HS-5 (cell line): ENCODE data around the gene MAST4.
A peak's percentile ranks its signal among the peaks of the same experiment; 100 is the strongest.

Experiments
- DNase-seq: peaks from one replicate; pipeline ENCODE4 v3.0.0-alpha.2; 2012; ENCODE audit warnings: low read depth

The MAST4 gene

DNA sequence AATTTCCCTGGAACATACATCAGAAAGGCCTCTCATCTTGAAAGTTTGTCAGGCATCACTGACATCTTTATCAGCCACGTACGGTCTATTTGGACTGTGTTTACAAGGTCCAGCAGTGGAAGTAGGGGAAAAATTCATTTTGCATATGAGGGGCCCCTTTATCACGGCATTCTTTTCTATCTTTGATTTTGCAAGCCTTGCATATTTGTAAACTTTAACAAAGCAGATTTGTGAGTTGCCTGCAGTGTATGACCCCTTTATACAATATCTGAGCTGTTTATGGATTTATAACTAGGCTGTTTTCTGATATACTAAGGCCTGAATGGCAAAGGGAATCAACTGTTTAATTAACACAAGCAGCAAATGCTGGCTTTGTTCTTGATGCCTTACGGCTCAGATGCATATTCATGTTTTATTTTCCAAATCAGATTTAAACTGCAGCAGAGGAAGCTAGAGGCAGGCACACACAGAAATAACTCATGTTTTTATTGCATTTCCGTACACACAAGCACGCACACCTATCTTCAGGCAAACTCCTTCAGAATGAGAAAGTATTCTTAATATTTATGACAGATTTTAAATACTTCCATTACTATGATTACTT is 539.3 kb downstream of the MAST4 start:
- DNase-seq = no peak

DNA sequence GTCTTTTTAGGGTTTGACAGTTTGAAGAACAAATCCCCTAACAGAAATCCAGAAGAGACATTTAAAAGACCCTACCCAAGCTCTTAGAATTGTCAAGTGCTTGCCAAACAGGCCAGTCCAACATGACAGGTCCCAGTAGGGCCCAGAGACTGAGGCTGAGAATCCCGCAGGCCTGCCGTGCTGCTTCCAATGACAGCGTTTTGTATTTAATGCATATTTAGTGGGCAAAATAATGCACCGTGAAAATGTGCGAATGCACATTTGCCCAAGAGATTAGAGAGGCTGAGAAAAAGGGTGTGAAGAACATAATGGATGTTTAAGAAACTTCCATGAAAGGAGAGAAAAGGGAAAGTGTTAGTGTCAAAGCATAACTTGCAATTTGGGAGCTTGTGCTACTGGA is 542.8 kb downstream of the MAST4 start:
- no peak for DNase-seq

DNA sequence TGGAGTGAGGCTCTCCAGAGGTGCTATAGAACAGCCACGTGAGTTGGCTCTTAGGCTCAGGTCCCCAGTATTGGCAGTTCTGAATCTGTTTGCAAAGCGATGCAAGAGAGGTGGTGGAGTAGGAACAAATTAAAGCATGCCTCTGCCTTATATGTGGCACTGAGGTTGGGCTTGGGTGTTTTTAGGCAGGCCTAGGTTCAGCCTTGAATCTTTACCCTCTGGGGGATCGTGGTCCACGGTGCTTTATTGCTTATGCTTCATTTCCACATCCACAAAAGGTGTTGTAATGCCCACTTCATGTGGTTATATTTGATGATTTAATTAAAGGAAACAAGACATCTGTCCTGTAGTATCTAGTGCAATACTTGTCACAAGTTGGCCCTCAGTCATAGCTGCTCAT is 544.2 kb downstream of the MAST4 start:
- DNase-seq = no peak

DNA sequence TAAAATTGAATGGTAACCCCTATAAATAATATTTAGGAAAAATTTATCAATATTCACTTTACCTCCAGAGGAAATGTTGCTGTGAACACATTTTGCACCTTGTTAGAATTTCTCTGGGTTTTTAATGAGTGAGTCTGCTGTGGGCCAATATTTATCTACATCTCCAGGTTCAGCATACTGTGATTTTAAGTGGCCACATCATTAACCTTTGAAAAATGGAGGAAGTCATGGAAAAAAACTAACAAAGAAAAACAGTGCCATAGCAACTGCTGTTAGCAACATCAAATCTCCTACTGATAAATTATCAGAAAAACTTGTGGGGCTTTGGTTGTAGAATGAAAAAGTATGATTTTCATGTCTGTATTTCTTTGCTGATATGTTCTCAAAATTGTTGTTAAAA is 545.5 kb downstream of the MAST4 start:
- no peak for DNase-seq

DNA sequence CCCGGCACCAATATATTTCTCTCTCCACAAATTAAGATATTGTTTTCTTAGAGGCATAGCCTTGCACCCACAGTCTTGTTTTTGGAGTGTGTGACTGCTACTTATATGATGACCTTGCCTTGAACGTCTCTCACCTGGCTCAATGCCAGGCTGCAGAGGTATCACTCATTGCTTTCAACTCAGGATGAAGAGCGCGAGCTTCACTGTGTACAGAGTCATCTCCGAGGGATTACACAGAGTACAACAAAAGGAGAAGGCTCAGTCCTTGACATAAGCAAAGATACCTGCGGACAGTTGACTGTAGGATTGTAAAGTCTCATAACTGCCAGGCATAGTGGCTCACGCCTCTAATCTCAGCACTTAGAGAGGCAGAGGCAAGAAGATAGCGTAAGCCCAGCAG is 546.6 kb downstream of the MAST4 start:
- DNase-seq = no peak

DNA sequence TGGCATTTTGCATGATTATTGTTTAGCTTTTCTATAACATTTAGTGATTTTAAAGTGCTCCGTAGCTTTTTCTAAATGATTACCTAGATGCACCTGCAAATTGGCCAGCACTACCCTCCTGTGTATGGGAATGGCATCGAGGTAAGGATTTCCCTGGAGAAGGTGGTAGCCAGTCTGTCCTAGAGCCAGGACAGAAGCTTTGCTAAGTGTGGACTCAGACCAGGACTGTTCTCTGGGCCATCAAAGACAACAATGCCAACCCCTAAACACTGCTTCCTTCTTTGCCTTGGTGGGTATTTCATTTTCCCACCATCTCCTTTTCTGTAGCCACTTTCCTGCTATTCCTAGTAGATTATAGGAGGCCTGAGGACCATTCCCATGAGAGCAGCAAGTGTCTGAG is 547.4 kb downstream of the MAST4 start:
- no peak for DNase-seq

DNA sequence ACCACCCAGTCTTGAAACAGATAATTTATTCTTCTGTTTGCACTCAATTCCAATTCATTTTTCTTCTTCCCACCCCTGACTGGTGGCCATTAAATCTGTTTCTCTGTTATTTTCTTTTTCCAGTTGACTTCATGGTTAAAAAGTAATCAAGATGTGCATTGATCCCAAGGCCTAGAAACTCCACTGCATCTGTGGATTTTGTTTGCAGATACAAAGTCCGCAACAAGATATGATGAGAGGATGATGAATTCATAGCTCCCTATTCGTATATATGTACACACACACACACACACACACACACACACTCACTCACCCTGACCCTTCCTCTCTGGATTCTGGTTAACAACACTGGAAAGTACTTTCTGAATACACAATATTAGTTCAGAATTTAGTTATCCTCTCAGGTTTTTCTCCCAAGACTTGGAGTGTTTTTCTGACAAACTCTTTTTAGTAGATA is 548.0 kb downstream of the MAST4 start:
- DNase-seq = no peak

DNA sequence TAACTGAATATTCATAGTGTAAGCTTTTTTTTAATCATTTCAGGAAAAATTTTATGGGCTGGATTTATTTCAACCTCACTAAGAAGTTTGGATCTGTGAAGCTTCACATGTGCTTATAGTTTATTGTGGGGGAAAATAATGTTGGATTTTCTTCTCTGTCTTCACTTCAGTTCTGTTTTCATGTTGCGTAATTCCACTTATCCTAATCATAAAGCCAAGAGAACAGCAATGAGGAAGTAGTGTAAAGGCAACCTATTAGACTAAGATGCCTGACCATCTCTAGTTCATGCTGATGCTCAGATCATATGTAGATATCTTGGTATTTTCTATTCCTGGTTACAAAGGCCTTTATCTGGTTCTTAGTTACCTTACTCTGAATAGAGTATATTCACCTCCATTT is 550.4 kb downstream of the MAST4 start:
- DNase-seq = no peak

DNA sequence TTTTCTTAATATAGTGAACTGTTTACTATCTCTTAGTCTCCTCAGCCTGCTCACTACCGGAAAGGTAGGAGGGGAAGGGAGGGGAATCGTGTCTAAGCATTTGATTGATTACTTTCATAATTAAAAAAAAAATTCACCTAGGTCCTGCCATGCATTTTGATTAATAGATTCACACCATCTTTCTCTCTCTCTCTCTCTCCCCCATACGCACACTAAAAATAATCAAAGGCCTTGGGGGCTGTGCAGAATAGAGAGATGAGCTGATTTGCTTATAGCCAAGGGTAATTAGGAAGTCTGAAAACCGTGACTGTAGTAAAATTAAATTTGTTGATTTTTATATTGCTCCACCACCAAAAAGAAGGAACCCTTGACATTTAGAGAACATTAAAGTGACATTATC is 550.8 kb downstream of the MAST4 start:
- DNase-seq = no peak

DNA sequence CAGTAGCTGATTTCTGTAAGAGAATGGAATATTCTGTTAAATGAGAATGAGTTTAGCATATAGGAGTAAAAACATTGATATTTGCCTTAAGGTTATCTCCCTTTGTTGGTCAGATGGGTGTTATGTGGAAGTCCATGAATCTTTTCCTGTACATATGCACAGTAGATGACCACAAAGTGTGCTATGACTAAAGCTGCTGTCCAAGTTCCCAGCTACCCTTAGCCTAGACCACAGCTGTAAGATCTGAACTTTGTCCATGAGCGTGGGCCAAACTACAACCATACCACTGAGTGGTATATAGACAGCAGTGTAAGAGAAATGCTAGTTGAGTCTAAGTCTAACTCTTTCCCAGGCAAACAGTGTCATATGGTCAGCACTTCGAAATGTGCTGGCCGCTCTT is 551.6 kb downstream of the MAST4 start:
- DNase-seq = no peak

DNA sequence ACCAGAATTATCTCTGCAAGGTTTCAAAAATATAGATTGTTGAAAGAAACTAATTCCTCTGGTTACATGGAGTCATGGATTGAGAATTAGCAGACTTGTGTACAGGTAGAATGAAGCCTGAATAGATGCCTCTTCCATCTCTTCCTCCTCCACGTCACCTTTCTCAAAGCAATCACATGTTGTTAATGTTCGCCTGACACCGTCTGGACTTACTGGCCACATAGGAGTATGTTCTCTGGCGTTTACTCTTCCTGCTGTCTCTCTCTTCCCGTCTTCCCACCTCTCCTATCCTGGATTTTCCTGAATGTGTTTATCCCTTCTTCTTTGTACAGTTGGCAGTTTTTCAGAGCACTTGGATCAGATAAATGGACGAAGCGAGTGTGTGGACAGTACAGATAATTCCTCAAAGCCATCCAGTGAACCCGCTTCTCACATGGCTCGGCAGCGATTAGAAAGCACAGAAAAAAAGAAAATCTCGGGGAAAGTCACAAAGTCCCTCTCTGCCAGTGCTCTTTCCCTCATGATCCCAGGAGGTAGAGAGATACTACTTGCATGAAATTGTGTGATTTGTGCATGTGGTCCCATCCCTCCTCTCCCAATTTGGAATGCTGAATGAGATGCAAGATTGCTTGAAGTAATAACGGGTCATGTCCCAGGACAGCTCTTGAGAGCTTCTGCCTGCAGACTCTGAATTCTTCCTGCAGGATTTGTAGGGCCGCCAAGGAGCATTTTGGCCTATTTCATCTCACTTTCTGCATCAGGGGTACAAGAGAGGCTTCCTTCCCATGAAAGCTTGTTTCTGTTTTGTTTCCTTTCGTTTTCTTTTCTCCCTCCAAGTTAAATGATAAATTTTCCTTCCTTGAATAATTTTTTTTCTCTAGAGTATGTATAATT is 553.1 kb downstream of the MAST4 start:
- DNase-seq = no peak

DNA sequence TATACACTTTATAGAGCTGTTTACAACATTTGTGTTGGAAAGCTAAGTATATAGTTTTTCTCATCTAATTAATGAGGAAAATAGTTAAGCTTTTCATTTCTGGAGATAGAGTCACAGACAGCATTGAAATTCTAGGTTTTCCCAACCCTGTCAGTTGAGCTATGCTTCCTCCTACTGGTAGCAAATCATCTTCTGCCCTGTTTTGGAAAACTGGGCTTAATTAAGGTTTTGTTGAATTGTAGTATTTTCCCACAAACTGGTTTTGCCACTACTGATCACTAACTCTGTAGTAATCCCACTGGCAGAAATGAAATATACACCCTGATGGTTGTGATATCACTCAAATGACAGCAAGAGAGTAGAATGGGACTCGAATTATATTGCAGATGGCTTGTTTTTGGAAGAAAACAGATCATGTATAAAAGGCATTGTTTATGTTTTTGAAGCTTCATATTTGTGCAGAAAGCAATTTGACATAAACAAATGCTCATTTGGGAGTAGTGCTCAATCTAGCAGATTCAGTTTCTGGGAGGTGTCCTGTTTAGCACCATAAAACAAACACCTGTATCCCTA is 553.8 kb downstream of the MAST4 start:
- peak; percentile 8 for DNase-seq

DNA sequence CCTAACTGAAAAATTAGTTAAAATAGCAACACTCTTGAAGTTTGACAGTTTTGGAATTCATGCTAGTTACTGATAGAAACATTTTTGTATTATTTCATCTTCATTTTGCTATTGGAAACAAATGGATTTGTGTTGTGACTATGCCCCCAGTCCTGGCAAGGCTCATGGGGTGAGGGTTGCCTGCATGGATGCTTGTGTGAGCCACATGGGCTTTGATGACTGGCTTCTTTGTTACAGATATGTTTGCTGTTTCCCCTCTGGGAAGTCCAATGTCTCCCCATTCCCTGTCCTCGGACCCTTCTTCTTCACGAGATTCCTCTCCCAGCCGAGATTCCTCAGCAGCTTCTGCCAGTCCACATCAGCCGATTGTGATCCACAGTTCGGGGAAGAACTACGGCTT is 556.2 kb downstream of the MAST4 start:
- no peak for DNase-seq

DNA sequence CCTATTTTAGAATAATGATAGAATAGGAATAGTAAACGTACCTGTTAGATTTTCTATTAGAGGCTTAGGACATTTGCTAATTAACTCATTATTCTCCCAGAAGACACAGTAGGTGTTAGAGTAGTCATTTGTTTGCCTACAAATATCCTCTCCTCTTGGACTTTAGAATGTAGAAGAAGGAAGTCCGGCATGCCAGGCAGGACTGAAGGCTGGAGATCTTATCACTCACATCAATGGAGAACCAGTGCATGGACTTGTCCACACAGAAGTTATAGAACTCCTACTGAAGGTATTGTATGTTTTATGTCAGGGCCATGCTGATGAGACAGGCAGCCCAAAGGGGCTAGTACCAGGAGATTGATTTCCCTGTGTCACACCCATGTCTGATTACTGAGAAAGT is 557.1 kb downstream of the MAST4 start:
- no peak for DNase-seq

DNA sequence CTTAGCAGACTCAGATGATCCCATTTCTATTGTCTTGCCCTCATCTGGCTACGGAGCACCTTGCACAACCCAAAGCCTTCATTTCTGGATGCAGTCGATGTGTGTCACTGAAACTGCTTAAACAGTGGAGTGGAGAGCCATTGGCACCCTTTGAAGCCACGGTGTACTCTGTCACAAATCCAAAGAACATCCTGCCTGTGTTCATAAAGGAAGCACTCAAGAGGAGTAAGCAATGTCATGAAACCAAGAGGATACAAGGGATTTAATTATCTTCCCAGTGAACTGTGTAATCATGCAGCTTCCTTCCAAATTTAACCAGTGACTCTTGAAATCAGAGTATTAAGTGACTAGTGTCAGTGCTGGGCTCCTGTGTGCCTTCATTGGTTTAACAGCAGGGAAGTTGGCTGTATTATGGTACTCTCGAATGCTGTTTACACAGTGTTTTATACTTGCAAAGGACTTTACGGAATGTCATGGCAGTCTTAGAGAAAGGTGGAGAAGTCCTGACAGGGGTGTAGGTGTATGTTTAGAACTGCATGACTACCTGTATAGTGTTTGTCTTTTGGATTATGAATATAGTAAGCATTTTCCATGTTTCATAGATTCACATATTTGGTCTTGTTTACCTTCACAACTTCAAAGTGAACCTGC is 558.5 kb downstream of the MAST4 start:
- DNase-seq = no peak

DNA sequence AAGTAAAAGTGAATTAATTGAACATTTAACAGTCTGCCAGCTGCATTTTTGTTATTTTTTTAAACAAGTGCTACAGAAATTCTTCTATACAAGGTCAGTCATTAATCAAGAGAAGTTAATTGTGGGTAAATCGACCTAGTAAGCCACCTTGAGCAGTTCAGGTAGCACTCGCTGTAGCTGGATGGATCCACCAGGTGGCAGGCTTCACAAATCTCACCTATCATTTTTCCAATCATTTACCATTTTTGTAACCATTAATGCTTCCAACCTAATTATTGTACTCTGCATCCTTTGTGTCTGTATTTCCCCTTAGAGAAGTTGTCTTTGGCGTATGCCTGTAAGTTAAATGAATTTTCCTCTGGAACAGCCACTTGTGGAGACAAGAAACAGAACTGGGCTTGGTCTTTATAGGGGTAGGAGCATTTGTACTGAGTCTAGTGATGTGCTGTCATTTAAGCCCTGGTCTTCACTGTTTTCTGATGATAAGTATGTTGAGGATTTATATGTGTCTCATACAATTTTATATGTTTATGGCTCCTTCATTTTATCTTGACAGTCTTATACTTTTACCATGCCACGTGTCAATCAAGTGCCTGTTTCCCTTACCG is 560.9 kb downstream of the MAST4 start:
- peak; percentile 6 for DNase-seq

DNA sequence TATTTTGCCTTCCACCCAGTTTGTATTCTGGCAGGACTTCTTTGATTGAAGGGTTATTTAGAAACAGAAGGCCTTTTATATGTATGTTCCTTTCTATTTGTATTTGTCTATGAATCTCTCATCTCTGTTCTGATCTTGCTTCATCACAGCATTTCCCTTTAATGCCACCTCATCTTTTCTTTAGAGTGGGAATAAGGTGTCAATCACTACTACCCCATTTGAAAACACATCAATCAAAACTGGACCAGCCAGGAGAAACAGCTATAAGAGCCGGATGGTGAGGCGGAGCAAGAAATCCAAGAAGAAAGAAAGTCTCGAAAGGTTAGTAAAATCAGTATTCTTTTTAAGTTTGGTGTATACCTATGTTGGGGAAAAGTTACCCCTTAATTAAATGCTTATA is 564.1 kb downstream of the MAST4 start:
- no peak for DNase-seq

DNA sequence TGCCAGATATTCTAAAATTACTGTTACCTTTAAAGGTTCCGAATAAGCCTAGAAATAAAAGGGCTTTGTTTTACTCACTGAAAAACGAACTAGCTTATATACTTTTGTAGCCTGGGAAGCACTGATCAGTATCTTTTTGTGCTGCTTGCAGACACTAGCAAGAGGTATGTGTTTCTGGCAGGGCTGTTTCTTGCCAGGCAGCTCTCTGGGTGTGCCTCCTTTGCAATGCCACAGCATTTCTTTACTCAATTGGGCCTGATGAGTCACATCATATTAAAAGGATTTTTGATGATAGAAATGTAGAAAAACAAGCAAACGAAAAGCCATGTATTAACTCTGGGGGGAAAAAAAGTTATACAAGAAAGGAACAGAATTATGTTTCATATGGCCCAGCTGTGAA is 564.8 kb downstream of the MAST4 start:
- DNase-seq = peak; percentile 28

DNA sequence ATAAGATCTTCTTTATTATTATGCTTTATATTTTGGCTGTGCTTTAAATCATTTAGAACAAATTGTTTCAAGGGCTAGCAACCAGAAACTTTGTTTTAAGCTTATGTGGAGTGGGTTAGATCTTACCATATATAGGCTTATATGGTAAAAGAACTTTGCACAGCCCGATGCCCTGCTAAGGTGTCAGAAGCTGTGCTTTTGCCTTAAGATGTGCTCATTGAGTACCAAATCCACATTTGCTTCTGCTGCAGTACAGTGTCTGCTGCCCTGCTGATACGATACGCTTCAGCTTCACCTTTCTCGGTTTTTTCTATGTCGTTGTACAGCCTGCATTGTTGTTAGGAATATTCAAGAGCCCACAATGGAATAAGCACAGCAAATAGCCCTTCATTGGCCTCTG is 565.6 kb downstream of the MAST4 start:
- DNase-seq = no peak

DNA sequence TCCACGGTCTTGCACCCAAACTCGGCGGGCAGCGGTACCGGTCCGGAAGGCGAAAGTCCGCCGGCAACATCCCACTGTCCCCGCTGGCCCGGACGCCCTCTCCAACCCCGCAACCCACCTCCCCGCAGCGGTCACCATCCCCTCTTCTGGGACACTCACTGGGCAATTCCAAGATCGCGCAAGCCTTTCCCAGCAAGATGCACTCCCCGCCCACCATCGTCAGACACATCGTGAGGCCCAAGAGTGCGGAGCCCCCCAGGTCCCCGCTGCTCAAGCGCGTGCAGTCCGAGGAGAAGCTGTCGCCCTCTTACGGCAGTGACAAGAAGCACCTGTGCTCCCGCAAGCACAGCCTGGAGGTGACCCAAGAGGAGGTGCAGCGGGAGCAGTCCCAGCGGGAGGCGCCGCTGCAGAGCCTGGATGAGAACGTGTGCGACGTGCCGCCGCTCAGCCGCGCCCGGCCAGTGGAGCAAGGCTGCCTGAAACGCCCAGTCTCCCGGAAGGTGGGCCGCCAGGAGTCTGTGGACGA is 567.1 kb downstream of the MAST4 start:
- no peak for DNase-seq

DNA sequence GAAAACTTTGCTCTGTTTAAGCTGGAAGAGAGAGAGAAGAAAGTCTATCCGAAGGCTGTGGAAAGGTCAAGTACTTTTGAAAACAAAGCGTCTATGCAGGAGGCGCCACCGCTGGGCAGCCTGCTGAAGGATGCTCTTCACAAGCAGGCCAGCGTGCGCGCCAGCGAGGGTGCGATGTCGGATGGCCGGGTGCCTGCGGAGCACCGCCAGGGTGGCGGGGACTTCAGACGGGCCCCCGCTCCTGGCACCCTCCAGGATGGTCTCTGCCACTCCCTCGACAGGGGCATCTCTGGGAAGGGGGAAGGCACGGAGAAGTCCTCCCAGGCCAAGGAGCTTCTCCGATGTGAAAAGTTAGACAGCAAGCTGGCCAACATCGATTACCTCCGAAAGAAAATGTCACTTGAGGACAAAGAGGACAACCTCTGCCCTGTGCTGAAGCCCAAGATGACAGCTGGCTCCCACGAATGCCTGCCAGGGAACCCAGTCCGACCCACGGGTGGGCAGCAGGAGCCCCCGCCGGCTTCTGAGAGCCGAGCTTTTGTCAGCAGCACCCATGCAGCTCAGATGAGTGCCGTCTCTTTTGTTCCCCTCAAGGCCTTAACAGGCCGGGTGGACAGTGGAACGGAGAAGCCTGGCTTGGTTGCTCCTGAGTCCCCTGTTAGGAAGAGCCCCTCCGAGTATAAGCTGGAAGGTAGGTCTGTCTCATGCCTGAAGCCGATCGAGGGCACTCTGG is 567.8 kb downstream of the MAST4 start:
- DNase-seq = no peak
